Skeletal muscle tissue (tissue), 4 donors: ENCODE data around the gene PTPN14. TPM values are rescaled to one million over a fixed set of nuclear protein-coding genes. Genes with fewer than 3 reads are reported as not detected.

Source experiments
- H3K27ac ChIP-seq: one replicate; pipeline ENCODE4 v1.7.0; 2013; ENCODE audit warnings: mild to moderate bottlenecking, low read depth, low read length, inconsistent platforms
- H3K27me3 ChIP-seq, 3 donors: one replicate each; pipeline ENCODE4 v1.7.0; 2013; ENCODE audit warnings: low read length in 3 of 3; ENCODE audit not compliant: control insufficient read depth in 3 of 3, insufficient read depth in 3 of 3
- H3K36me3 ChIP-seq, 3 donors: one replicate each; pipeline ENCODE4 v1.7.0; 2013; ENCODE audit warnings: low read length in 3 of 3; ENCODE audit not compliant: control insufficient read depth in 3 of 3, insufficient read depth in 3 of 3
- H3K4me1 ChIP-seq, 3 donors: one replicate each; pipeline ENCODE4 v1.7.0; 2013; ENCODE audit warnings: low read length in 3 of 3, mild to moderate bottlenecking in 3 of 3; ENCODE audit not compliant: control insufficient read depth in 3 of 3, insufficient read depth in 3 of 3
- H3K4me3 ChIP-seq, 3 donors: one replicate each; pipeline ENCODE4 v1.7.0; 2013; ENCODE audit warnings: low read length in 3 of 3
- H3K9ac ChIP-seq, 3 donors: one replicate each; pipeline ENCODE4 v1.7.0; 2013; ENCODE audit warnings: low read length in 3 of 3, mild to moderate bottlenecking in 3 of 3, moderate library complexity in 2 of 3, low read depth in 1 of 3
- H3K9me3 ChIP-seq, 3 donors: one replicate each; pipeline ENCODE4 v1.7.0; 2013; ENCODE audit warnings: low read length in 3 of 3; ENCODE audit not compliant: control insufficient read depth in 3 of 3
- total RNA-seq: library from RNA; depleted of rRNA; stranded (reverse); fragments of >200 nt; gene quantifications from one replicate; pipeline ENCODE4 v1.2.3, GENCODE V29; 2014
- donor health status: Osteomylitis.

The PTPN14 gene
- total RNA-seq, 1 donor from 2014 or later, result 19.8 TPM

- Histone ChIP-seq H3K36me3 (no peaks in the 10 kb centered on the region), H3K4me3 (no peak overlapping the region), H3K9me3 (no peaks in the 10 kb centered on the region), H3K4me1 (peaks cover 3 to 4% (median 3%) of the 10 kb centered on the region in 3 donors), H3K9ac (no peak overlapping the region), H3K27me3 (no peaks in the 10 kb centered on the region), H3K27ac (no peak overlapping the region)
These were observed 246.1 kb downstream of the PTPN14 start for GRCh38 chr1:214305164-214305751.

GRCh38 chr1:214303141-214303930 lies 248.1 kb downstream of the PTPN14 start:
- H3K36me3 ChIP-seq, result no peaks in the 10 kb centered on the region
- H3K4me3 ChIP-seq, result peak overlapping the region in 1 of 3 donors; percentile 38
- H3K9ac ChIP-seq, result no peak overlapping the region
- H3K9me3 ChIP-seq, result no peaks in the 10 kb centered on the region
- no peaks in the 10 kb centered on the region for H3K27me3 ChIP-seq
- H3K27ac ChIP-seq, result no peak overlapping the region
- H3K4me1 ChIP-seq, result peaks cover 3 to 4% (median 3%) of the 10 kb centered on the region in 3 donors

GRCh38 chr1:214301526-214301925 lies 249.9 kb downstream of the PTPN14 start:
- no peak overlapping the region for H3K9ac ChIP-seq
- no peaks in the 10 kb centered on the region for H3K27me3 ChIP-seq
- no peaks in the 10 kb centered on the region for H3K36me3 ChIP-seq
- H3K4me3 ChIP-seq, result no peak overlapping the region
- H3K9me3 ChIP-seq, result no peaks in the 10 kb centered on the region
- H3K4me1 ChIP-seq, result peaks cover 3 to 15% (median 8%) of the 10 kb centered on the region in 3 donors
- H3K27ac ChIP-seq, result no peak overlapping the region

- H3K36me3 ChIP-seq, result no peaks in the 10 kb centered on the region
- H3K4me3 ChIP-seq, result no peak overlapping the region
- no peak overlapping the region for H3K27ac ChIP-seq
- H3K9me3 ChIP-seq, result no peaks in the 10 kb centered on the region
- H3K4me1 ChIP-seq, result peaks cover 5 to 22% (median 18%) of the 10 kb centered on the region in 3 donors
- no peaks in the 10 kb centered on the region for H3K27me3 ChIP-seq
- no peak overlapping the region for H3K9ac ChIP-seq
These were observed 251.1 kb downstream of the PTPN14 start for GRCh38 chr1:214300149-214300780.

Other genes with a start within 250 kb of the PTPN14 start
- gene CENPF, start 51.6 kb upstream of the PTPN14 start, total RNA-seq, result 4.7 TPM